ENCODE data around the gene EXPH5.

- no peak for TF ChIP-seq EZH2 (IDR thresholded peaks at IDR 0.05; ENCODE audit: low read length, unreplicated experiment)
- TF ChIP-seq, protein P1, sequence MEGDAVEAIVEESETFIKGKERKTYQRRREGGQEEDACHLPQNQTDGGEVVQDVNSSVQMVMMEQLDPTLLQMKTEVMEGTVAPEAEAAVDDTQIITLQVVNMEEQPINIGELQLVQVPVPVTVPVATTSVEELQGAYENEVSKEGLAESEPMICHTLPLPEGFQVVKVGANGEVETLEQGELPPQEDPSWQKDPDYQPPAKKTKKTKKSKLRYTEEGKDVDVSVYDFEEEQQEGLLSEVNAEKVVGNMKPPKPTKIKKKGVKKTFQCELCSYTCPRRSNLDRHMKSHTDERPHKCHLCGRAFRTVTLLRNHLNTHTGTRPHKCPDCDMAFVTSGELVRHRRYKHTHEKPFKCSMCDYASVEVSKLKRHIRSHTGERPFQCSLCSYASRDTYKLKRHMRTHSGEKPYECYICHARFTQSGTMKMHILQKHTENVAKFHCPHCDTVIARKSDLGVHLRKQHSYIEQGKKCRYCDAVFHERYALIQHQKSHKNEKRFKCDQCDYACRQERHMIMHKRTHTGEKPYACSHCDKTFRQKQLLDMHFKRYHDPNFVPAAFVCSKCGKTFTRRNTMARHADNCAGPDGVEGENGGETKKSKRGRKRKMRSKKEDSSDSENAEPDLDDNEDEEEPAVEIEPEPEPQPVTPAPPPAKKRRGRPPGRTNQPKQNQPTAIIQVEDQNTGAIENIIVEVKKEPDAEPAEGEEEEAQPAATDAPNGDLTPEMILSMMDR (conservative IDR thresholded peaks at IDR 0.05; ENCODE audit: low read depth, low read length), result no peak
- TF ChIP-seq EZH2phosphoT487 (IDR thresholded peaks at IDR 0.05; ENCODE audit: borderline replicate concordance, low read length), result no peak
These were observed 35.3 kb downstream of the EXPH5 start for GRCh38 chr11:108558222-108558621.
